ENCODE results near the gene COPG2.

COPG2 gene

DNA sequence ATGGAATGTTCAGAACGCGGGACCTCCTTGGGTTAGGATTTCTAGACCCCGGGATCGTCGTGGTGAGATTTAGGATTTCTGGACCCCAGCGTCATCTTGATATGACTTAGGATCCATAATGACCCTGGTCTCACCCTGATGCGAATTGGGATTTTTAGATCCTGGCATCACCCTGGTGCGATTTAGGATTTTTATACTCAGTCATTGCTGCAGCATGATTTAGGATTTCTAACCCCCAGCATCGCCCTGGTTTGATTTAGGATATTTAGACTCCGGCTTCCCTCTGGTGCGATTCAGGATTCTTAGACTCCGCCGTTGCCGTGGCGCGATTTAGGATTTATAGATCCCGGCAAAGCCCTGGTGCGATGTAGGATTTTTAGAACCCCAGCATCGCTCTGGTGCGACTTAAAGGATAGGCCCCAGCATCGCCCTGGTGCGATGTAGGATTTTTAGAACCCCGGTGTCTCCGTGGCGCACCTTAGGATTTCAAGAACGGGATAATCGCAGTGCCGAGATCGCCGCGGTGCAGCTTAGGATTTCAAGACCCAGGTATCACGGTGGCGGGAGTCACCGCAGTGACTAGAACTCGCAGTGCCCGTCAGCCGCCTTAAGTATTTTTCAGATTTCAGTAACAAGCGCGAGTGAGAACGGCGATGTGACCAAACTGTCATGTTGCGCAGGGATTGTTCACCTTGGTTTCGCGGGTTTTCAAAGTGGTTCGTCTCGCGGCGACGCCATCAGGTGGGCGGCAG, 175.8 kb downstream of the COPG2 start:
- ATAC-seq: no peak

DNA sequence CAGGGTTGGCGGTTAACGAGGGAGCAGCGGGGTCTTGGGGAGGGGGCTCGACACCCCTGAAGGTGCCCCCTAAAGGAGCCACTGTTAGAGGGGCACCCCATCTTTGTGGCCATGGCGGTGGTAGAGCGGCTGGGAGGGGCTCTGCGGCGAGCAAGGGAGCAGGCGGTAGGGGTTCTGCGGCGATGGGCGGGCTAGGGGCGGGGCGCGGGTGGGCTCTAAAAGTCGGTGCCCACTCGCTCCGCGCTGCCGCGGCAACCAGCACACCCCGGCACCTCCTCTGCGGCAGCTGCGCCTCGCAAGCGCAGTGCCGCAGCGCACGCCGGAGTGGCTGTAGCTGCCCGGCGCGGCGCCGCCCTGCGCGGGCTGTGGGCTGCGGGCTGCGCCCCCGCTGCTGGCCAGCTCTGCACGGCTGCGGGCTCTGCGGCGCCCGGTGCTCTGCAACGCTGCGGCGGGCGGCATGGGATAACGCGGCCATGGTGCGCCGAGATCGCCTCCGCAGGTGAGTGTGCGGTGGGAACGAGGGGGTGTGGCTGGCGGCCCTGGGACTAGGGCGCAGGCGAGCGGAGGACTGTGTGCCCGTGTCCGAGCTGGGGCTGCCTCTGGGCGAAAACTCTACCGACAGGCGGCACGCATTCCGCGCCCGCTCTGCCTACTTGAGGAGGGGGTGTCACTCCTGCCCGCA, 176.6 kb downstream of the COPG2 start, which contains the start of gene MEST:
MEST (plus strand) TSS at position 245 of the 682 bp plus-strand sequence; CDS start at position 474, 229 bp downstream.
- ATAC-seq: no peak

- no peak for ATAC-seq
Measured at GRCh38 chr7:130490888-130491804, 177.4 kb downstream of the COPG2 start.

DNA sequence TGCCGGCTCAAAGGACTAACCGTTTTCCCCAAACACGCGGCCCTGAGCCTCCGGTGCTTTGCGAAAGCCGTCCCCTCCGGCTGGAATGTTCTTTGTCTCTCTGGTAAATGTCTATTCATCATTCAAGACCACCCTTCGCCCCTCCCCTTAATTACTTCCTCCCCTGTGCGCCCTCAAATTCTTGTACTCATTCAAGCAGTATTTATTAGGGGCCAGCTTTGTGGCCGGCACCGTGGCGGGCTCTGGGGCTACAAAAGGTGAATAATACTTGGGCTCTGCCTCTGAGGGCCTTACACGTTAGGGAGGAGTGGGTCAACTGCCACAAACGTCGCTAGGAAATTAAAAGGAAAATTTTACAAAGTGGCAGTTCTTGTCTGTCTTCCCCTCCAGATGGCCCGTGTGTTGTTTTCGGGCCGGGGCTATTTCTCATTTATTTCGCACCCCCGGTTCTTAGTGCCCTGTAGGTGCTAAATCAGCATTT, 178.2 kb downstream of the COPG2 start:
- no peak for ATAC-seq

GRCh38 chr7:130489140-130489983, 179.2 kb downstream of the COPG2 start:
- ATAC-seq: no peak

GRCh38 chr7:130488392-130489139, 180.0 kb downstream of the COPG2 start:
- ATAC-seq: no peak

DNA sequence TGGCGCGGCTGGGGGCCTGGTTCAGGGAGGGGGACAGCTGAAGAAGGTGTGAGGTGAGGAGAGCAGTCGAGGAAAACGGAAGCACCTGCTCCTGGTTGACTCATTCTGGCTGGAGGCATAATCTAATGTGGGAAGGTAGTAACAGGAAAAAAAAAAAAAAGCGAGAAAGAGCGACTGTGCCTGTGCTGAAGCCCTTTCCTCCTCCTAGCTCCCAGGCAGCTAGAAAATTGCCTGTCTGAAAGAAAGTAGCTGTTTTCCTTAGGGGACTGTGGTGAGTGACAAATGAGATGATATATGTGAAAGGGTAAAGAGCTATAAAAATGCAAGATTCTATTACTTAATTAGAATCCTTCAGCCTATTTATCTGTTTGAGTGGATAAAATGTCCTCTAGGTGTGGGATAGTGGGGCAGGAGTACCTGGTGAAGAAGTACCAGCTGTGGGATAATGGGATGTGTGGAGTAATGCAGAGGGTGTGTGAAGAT, 181.6 kb downstream of the COPG2 start:
- no peak for ATAC-seq

DNA sequence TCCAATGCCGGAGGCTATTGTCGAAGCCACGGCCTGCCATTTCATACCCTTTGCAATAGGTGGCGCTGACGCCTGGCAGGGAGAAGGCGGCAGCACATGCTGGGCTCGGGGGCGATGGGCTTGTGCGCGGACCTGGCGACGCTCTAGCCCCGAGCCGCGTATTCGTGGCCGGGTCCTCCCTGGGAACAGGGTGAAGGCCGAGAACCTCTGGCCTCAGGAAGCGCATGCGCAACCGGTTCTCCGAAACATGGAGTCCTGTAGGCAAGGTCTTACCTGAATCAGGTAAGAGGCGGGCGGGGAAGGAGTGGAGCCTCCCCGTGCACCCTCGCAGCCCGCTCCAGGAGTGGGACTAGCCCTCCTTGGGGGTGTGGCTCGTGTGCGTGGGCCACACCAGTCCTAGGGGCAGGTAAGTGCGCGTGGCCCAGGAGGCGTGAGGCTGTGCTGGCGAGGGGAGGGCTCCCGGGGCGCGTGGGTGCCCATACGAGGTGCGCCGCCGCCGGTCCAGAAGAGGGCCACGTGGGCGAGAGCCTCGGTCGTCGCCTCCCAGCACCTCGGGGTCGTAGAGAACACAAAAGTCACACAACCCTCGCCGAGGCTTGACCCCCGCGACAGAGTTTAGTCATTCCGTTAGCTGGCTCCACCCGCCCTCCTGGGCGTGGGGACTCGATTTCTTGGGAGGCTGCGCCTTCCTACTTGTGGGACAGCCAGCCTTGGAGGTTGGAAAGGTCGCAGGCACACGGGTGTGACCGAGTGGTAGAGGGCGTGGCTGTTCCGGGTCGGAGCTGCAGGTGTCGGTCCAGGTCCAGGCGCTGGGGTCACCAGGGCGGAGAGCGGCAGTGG, 182.2 kb downstream of the COPG2 start:
- ATAC-seq: peak; percentile 63 to 82

DNA sequence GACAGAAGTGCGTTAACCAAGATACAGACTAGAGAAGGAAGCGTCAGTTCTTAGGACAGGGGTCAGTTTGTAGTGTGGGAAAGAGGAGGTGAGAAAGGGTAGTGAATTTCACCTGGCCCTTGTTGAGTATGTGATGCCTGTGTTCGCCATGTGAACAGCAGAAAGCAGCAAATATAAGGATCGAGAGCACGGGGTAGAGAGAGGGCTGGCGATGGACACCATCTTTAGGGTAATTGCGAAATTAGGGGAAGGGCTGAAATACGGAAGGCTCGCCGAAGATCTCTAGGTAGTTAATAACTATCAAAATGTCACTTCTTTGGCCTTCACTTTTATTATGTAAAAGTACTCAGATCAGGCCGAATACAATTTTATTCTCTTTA, 182.8 kb downstream of the COPG2 start:
- no peak for ATAC-seq

- no peak for ATAC-seq
Measured at GRCh38 chr7:130483031-130483430, 185.5 kb downstream of the COPG2 start.

- no peak for ATAC-seq
Measured at GRCh38 chr7:130481898-130482297, 186.7 kb downstream of the COPG2 start.

DNA sequence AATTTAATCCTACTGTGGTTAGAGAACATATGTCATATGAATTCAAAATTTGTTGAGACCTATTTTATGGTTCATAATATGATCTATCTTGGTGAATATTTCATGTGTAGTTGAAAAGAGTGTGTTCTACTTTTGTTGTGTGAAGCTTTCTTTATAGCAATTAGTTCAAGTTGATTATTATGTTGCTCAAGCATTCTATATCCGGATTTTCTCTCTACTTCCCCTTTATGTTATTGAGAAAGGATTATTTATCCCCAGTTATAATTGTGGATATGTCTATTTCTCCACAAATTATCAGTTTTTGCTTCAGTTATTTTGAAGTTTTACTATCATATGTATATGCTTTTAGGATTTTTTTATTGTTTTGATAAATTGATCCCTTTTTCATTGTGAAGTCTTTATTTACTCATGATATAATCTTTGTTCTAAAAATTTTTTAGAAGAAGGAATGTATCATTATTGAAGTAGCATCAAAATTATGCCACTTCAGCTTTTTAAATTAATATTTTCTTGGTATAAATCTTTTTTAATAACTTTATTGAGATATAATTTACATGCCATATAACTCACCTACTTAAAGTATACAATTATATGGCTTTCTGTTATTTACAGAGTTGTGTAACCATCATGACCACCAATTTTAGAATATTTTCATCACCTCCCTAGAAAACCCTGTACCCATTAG, 188.7 kb downstream of the COPG2 start:
- no peak for ATAC-seq

DNA sequence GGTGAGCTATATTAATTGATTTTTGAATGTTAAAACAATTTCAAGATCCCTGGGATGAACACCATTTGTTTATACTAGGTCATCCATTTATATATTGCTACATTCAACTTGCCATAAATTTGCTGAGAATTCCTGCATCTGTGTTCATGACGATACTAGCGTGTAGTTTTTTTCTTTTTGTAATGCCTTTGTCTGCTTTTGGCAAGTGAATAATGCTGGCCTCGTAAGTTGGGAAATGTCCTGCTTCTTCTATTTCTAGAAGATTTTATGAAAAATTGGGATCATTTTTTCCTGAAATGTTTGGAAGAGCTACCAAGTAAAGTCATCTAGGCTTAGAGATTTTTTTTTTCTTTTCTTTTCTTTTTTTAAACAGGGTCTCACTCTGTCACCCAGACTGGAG, 189.6 kb downstream of the COPG2 start:
- ATAC-seq: no peak

- no peak for ATAC-seq
Measured at GRCh38 chr7:130476297-130477150, 192.0 kb downstream of the COPG2 start.

DNA sequence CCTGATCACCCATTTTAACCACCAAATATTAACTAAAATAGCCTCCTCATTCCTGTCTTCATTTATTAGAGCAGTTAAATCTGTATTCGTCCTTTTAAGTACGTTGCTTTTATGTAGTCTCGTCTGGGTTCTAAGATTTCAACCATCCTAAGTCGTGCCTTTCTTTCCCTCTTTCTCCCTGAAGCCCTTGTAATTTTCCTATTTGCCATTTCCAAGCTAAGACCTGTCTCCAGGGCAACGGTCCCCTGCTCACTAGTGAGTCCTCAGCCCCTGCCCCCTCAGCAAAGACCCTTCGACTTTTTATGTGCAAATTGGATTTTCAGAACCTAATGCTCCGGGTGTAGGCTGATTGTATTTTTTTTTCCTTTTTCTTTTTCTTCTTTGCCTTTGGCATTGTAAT, 192.8 kb downstream of the COPG2 start:
- no peak for ATAC-seq

- ATAC-seq: no peak
Measured at GRCh38 chr7:130473876-130474275, 194.7 kb downstream of the COPG2 start.

- ATAC-seq: no peak
Measured at GRCh38 chr7:130473289-130473688, 195.3 kb downstream of the COPG2 start.

DNA sequence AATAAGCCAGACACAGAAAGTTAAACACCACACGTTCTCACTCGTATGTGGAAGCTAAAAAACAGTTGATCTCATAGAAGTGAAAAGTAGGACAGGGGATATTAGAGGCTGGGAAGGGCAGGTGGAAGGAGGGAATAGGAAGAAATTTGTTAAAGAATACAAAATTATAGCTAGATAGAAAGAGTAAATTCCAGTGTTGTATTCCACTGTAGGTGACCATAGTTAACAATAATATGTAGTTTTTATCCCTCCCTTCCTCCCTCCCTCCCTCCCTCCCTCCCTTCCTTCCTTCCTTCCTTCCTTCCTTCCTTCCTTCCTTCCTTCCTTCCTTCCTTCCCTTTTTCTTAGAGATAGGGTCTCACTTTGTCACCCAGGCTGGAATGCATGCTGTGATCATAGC, 196.6 kb downstream of the COPG2 start:
- no peak for ATAC-seq

DNA sequence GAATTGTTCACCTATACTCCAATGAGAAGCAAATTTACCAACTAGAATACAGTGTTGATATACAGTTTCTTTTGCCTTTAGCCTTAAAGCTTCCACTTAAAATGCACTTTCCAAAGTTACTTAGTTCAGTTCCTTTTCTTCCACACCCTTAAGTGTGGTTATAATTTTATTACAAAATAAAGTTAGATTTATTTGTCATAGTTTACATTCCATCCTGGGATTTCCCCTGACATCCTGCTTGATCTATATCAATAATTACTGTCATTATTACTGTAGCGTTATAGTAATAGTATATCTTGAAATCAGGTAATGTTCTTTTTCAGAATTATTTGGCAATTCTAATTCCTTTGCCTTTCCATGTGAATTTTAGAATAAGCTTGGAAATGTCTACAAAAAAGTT, 199.9 kb downstream of the COPG2 start:
- no peak for ATAC-seq
